Choroid plexus epithelial cell (primary cell): Measurements from ENCODE around the gene SAMD4B.

ENCODE experiments used
- DNase-seq: peaks from one replicate; pipeline ENCODE4 v3.0.0-alpha.2; 2010; ENCODE audit warnings: low read depth
- H3K4me3 ChIP-seq: 2 replicates; pipeline ENCODE4 v1.5.1; 2011; ENCODE audit warnings: low read depth, mild to moderate bottlenecking, control low read depth, low read length, moderate library complexity
- TF ChIP-seq, protein P1 (sequence below): conservative IDR thresholded peaks from 2 replicates; pipeline ENCODE4 v1.5.1; 2011; ENCODE audit warnings: low read depth, mild to moderate bottlenecking, control low read depth, inconsistent platforms, low read length, moderate library complexity

The SAMD4B gene

DNA sequence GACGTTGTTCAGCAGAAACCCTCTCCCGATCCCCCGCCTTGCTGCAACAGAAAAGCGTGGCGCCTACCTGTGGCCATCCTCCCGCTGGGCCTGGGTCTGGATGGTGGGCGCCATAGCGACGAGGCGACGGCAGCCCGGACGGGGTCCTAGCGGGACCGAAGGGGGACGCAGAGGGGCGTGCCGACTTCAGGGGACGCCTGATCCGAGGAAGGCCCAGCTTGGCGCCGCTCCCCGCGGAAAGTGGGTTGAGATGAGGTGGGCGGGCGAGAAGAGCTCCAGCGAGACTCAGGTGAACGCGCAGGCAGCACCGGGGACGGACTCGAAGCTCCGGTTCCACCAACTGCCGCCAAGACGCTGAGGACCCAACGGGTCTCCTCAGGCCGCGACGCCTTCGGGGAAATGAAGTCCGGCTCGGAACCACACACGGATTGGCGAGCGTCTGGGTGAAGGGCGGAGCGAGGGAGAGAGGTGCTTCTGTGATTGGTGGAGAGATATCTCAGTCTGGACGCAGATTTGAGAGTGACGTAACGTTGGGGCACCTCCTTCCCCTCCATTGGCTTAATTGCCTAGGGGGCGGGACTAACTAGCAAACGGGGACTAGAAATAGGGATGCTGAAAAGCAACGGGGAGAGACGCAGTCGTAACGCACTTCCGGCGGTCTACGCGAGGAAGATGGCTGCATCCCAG, 48.7 kb downstream of the SAMD4B start, which contains the start of the genes MED29 and PAF1:
MED29 (plus strand) TSS at position 628 of the 687 bp plus-strand sequence; CDS start at position 673, 45 bp downstream.
PAF1 (minus strand) TSS at position 356 of the 687 bp plus-strand sequence; CDS start at position 114, 242 bp downstream.
- DNase-seq: peak; percentile 100
- peak within 1 kb of the TSS; percentile 98 for H3K4me3 ChIP-seq
- TF ChIP-seq, protein P1, sequence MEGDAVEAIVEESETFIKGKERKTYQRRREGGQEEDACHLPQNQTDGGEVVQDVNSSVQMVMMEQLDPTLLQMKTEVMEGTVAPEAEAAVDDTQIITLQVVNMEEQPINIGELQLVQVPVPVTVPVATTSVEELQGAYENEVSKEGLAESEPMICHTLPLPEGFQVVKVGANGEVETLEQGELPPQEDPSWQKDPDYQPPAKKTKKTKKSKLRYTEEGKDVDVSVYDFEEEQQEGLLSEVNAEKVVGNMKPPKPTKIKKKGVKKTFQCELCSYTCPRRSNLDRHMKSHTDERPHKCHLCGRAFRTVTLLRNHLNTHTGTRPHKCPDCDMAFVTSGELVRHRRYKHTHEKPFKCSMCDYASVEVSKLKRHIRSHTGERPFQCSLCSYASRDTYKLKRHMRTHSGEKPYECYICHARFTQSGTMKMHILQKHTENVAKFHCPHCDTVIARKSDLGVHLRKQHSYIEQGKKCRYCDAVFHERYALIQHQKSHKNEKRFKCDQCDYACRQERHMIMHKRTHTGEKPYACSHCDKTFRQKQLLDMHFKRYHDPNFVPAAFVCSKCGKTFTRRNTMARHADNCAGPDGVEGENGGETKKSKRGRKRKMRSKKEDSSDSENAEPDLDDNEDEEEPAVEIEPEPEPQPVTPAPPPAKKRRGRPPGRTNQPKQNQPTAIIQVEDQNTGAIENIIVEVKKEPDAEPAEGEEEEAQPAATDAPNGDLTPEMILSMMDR: no peak

DNA sequence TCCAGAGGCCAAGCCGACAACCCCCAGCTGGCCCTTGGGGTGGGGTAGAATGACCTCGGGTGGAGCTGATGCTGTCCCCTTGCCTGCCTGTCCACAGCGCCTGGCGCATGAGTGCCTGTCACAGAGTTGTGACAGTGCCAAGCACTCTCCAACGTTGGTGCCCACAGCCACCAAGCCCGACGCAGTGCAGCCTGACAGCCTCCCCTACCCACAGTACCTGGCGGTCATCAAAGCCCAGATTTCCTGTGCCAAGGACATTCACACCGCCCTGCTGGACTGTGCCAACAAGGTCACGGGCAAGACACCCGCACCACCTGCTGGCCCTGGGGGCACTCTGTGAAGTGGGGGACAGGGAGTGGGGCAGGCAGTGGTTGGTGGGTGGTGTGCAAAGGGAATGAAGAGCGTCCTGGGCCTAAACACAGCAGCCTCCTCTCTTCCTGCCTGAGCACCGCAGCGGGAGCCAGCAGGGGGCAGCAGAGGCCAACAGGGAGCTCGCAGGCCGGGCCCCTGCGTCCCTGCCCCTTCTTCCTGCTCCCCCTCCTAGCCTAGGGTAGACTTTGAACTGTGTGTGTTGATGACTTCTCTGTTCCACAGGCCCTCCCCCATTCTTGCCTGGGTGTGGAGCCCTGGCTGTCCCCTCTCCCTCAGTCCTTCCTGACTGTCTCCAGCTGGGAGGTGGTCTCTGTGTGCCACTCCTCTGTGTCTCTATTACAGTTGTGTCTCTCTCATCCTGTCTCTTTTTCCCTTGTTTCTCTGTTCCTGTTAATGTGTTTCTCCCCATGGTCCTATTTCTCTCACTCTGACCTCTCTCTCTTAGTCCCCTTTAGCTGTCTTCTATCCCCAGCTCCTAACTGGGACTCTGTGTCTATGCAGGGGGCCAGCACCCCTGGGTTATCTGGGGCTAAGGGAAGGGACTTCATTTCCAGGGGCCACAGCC, 55.4 kb downstream of the SAMD4B start:
- TF ChIP-seq, protein P1: peak; percentile 93
- DNase-seq: peak; percentile 90
- peak overlapping the region; percentile 11 for H3K4me3 ChIP-seq

DNA sequence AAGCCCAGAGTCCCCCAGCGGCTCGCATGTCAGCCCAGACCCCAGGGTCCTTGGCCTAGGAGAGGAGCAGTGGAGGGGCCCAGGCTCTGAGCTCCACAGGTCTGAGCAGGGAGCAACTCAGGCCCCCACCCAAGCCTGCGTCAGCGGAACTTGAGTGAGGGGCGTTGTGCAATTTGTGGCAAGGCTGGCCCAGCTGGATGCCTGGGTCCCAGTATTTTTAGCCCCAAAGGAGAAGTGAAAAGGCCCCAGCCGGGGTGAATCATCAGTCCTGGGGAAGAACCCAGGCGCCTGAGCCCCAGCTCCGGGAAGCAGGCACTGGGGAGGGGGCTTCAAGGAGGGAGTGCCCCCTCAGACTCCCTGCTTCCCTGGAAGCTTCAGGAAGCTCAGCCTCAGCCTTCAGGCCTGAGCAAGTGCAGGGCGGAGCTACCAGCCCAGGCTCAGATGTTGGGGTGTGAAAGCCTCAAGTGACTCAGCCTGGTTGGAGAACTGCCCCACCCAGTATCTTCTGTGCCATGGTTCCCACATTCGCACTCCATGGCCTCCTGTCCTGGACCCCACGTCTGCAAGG, 56.2 kb downstream of the SAMD4B start:
- no peak overlapping the region for H3K4me3 ChIP-seq
- DNase-seq: peak; percentile 84
- TF ChIP-seq, protein P1: no peak

DNA sequence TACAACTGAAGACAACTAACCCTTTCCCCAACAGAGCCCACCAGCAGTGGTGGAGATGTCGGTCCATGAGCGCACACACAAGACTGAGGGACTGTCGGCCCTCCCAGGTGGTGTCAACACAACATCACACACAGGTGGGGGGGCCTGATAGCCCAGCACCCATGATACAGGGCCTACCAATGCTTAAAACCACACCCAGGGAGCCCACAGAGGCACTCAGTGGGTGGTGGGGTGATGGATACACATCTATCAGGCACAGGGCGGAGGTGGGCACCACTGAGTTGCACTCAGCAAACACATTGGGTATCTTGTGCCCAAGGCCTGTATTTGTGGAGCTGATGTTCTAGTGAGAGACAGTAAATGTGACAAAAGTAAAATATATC, 57.4 kb downstream of the SAMD4B start:
- TF ChIP-seq, protein P1: no peak
- H3K4me3 ChIP-seq: no peak overlapping the region
- DNase-seq: no peak

DNA sequence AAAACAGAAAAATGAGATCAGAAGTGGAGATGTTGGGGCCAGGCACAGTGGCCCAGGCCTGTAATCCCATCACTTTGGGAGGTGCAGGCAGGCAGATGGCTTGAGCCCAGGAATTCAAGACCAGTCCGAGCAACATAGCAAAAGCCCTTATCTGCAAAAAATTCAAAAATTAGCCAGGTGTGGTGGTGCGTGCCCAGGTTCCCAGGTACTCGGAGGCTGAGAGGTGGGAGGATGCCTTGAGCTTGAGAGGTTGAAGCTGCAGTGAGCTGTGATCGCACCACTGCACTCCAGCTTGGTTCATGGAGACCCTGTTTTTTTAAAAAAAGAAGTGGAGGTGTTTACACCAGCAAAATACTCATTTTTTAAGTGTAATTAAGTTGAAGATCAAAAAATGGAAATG, 57.8 kb downstream of the SAMD4B start:
- no peak overlapping the region for H3K4me3 ChIP-seq
- TF ChIP-seq, protein P1: no peak

DNA sequence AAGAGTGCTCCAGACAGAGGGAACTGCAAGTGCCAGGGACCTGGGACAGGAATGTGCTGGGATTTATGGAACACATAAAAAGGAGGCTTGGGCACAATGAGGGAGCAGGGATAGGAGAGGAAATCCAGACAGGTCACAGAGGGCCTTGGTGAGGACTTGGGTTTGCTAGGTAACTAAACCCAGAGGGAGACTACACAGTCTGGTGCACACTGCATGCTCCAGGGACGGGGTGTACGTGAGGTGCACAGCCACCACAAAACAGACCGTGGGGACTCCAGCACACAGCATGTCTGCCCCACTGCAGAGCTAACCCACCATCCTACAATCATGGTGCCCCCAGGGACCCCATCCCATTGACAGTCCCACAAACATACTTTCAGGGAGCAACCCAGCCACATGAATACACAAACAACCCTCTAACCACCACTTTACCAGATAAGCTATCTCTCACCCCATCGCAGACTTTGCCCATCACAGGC, 58.9 kb downstream of the SAMD4B start:
- H3K4me3 ChIP-seq: no peak overlapping the region
- TF ChIP-seq, protein P1: no peak
- DNase-seq: no peak

More for the DNA sequence above, 57.8 kb downstream of the SAMD4B start:
- no peak for DNase-seq
